AG08396 (cell line): Measurements from ENCODE around the gene HYAL1.

Experiments used
- DNase-seq: peaks from one replicate; pipeline ENCODE4 v3.0.0; 2012; ENCODE audit warnings: low spot score, mixed read lengths

The HYAL1 gene

DNA sequence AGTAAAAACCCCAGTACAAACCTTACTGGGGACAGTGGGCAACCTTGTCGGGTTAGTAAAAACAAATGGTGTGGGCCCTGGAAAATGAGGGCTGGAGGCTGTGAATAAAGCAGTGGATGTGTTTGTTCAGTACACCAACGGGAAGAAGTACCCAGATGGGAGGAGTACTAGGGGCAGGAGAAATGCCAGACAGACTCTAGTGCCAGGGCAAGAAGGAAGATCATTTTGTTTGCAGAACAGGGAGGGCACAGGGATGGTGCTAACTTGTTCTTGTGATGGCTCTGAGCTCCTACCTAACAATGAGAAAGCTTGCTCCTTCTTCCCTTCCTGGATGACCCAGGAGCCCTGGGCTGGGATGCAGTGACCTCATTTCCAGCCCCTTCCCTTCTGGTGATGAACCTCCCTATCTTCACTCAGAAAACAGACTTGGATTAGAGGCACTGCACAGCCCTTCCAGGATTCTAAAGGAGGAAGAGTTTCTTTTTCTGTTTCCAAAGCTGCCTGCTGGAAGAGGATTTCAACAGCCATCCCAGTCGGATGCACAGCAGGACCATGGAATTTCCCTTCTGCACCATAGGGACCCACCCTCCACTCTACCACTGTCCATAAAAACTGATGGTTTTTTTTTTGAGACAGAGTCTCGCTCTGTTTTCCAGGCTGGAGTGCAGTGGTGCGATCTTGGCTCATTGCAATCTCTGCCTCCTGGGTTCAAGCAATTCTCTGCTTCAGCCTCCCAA, 31.1 kb upstream of the HYAL1 start:
- no peak for DNase-seq

DNA sequence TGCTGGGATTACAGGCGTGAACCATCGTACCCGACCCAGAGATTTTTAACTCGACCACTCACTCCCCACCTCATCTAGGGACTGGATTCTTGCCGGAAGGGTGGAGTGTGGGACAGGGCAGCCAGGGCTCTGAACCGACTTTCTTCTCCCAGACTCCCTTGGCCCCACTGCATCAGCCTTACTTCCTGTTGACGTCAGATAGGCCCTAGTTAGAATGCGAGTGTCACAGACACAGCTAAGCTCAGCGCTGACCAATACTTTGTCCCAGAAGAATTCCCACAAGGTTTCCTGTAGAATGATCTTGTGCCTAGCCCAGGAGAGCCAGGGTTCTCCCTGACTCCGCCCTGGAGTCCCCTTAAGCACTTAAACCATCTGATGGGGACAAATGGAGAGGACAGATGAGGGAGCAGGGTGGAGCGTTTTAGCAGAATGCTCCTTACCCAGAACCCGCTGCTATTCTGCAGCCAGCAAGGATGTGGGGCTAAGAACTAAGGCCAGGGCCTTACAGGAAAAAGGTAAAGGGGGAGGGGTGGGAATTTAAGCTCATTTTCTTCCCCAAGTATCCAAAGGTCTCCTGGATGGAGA, 30.5 kb upstream of the HYAL1 start:
- DNase-seq, result no peak

- DNase-seq, result no peak
Observed at GRCh38 chr3:50331364-50331907, 28.1 kb upstream of the HYAL1 start.

GRCh38 chr3:50330330-50330729, 27.0 kb upstream of the HYAL1 start:
- DNase-seq, result no peak

GRCh38 chr3:50327943-50328691, 24.7 kb upstream of the HYAL1 start, which contains the start of gene TUSC2:
Gene TUSC2, minus strand, starts transcription at chr3:50328223. Its CDS starts 124 bp downstream, at chr3:50328099.
- peak; percentile 98 for DNase-seq

GRCh38 chr3:50327129-50327528, 23.8 kb upstream of the HYAL1 start:
- no peak for DNase-seq

DNA sequence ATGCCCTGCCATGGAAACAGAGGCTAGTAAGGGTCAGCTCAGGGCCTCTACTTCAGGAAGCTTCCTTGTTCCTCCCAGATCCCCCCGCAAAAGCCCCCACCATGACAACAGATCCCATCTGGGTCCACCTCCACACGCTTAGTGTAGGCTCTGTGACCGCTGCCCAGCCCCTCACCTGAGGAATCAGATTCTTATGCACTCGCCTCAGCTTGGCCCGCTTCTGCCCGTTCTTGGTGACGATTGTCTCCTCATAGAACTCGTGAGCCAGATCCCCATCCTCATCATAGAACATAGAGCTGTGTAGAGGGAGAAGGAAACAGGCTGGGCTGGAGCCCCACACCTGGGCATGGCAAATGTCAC, 22.8 kb upstream of the HYAL1 start:
- no peak for DNase-seq

- no peak for DNase-seq
Observed at GRCh38 chr3:50325497-50326181, 22.3 kb upstream of the HYAL1 start.

DNA sequence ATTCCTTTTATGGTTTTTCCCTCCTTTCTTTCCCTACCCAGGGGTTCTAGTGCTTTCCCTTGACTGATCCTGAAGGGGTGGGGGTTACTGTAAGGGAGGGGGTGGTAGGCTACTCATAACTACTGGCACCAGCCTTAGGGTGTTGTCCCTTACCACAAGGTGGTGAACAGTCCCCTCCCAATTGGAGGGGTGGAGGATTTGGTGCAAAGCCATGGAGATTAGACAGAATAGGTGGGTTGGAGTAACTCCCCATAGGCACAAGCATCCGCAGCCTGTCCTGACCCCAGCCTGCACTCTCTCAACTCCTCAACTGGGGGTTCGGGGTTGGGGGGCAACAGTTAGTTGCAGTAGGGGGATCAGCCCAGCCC, 21.7 kb upstream of the HYAL1 start:
- DNase-seq, result no peak

DNA sequence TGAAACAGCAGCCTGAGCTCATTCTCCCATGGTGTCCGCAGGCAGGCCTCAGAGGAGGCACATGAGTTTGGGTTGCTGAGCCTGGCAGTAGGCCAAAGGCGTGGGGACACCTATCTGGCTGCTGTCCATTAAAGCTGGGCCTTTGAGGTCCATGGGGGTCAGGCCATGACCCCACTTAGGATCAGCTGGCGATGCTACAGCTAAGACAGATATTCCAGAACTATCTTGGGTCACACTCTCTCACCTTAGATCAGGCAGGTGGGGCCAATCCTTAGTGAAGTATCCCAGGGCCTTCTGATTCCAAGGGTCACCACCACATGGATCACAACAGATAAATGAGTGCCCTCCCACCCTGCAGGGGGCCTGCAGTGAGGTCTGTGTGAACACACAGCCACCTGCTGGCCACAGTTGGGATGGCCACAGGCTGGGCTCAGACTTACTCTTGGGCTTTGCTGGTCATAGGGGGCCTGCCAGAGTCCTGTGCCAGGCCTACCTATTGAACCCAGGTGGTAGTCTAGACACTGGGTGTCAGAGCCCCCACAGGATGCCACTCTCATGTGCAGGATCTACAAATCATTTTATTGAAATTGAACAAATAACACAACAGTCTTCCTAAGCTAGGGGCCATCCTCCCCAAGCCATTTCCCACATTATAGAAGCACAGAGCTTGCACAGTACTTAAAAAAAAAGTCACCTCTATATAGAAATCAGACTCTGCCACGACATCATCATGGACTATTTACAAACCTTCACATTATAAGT, 21.2 kb upstream of the HYAL1 start:
- peak; percentile 84 for DNase-seq

GRCh38 chr3:50323614-50324199, 20.3 kb upstream of the HYAL1 start:
- DNase-seq, result no peak

DNA sequence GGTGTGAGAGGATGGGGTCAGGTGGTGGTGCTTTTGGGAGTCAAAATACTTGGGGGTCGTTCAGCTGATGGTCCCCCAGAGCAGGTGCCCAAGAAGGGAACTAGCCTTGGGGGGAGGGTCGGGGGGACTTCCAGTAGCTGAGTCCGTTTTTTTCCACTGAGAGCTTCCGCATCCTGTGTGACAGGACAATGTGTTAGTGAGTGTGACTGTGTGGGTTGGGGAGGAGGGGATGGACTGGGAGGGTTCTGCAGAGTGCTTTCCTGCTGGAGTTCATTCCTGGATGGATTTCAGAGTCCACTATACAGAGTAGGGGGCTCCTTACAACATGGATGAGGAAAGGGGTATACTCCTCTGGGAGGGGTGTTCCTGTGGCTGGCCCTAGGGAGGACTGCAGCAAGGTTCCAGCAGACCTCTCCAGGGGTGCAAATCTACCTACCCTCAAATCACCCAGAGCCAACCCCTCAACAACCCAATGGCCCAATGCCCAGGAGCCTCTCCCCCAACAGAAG, 19.8 kb upstream of the HYAL1 start:
- DNase-seq, result no peak

DNA sequence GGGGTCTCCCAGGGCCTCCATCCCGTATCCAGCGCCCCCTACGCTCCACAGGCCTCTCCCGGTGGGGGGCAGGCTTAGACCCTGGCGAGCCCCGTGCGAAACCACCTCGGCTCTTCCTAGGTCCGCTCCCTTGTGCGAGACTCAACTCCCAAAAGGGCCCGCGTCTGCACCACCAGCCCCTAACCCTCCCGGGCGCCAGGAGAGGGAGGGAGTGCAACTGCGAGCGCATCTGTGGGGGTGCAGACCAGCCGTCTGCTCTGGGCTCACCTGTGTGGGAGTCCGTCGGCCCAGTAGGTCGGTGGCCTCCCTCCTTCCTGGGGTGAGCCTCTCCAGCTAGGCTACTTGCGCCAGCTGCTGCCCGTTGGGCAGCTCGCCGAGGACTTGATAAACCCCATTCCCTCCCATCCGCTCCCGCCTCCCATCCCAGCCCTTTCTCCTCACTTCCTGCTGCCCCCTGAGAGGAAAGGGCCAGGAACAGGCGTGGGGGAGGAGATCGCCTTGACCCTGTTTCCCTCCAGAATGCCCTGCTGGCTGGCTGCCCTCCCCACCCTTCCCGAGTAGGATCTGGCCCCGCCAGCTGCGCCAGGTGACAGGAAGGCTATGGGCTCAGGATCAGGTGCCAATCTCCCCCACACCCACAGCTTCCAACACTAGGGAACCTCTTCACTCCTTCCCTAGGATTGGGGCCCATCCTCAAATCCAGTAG, 19.2 kb upstream of the HYAL1 start, which contains the start of gene HYAL2:
Gene HYAL2 (minus strand): TSS at position 360 of the 706 bp plus-strand sequence. CDS start 2,256 bp downstream, outside the sequence.
- DNase-seq, result no peak

DNA sequence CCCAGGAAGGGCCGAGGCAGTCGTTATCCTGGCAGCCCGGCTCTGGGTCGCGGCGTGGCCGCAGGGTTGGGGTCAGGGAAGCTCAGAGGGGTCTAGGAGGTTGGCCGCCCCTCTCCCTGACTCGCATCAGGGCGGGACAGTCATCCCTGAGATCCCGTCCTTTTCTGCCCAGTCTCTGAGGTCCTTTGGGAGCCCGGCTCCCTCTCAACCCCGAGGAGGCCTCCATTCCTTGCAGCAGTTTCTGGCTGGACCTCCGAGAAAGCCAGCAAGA, 18.7 kb upstream of the HYAL1 start:
- no peak for DNase-seq

DNA sequence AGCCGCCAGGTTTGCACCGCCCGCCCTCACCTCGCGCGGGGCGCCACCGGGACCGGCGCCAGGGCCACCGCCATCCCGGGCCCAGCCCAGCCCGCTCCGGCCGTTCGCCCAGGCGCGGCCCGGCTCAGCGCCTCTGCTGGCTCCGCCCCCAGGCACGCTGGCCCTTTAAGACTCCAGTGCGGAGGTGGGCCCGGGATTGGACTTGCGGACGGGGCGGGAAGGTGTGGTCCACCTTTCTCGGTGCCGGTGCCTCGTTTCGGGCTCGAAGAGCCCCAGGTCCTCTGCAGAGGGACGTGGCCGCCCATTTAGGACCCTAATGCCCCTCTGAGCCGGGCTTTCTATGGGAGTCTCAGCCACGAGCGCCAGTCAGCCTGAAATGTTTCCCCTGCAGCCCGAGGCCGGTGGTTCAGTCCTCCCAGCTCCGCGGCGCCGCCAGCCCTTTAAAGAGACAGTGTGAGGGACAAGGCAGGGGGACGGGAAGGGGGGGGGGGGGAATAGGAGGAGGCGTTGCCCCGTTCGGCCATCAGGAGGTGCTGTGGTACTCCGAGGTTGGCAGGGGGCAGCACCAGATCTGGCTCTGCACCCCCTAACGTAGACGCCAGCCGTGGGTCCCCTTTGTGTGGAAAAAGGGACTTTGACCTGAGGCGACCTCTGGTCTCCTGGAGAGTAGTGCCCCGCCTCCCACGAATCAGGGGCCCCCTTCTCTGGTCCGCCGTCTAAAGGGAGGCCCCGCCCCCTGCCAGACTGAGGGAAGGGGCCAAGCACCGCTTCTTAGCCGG, 18.2 kb upstream of the HYAL1 start:
- peak; percentile 95 for DNase-seq

DNA sequence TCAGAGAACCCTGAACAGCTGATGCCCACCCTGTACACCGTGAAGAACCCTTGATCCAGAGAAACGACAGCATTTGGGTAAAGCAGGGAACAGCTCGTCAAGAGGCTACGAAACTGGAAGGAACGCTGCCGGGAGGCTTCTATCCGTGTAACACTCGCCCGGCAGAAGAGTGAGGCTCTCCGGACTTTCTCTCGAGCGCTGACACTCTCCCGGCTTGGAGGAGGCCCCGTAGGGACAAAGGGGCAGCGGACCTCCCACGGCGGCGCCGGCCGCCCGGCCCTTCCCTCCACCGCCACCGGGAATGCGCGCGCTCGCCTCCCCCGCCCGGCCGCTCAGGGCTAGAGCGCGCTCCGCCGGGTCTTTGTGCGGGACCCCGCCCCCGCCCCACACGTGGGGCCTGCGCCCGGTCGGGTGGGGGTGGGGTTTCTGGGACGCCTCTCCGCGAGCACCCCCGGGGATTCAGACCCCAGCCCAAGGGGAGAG, 17.5 kb upstream of the HYAL1 start:
- peak; percentile 88 for DNase-seq

- DNase-seq, result no peak
Observed at GRCh38 chr3:50319894-50320625, 16.7 kb upstream of the HYAL1 start.

DNA sequence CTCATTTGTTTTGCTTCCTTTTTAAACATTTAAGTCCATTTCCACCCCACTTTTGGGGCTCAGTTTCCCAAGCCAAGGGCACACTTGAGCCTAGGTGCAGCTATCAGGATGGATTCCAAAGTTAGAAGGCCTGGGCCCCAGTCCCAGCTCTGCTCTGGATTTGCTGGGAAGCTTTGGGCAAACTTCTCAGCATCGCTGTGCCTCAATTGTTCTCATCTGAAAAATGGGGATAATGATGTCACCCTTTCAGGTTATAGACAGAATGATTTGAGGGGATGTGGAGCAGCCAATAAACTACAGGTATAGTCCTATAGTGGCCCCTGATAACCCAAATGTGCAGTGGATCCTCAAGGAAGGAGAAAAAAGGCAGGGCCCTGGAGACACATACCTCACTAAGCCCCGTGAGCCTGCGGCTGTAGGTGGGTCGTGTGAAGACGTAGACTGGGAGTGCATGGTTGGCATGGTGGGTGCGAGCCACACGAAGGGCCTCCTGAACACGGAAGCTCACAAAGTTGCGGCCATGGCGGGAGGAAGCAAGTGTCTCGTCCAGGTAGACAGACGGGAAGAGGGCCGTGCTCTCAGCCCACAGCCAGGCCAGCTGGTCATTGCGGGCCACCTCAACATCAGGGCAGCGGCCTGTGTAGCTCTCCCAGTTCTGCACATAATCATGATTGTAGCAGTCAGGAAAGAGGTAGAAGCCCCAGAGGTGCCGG, 16.0 kb upstream of the HYAL1 start:
- DNase-seq, result no peak
